ENCODE results near the gene MCC.

DNA sequence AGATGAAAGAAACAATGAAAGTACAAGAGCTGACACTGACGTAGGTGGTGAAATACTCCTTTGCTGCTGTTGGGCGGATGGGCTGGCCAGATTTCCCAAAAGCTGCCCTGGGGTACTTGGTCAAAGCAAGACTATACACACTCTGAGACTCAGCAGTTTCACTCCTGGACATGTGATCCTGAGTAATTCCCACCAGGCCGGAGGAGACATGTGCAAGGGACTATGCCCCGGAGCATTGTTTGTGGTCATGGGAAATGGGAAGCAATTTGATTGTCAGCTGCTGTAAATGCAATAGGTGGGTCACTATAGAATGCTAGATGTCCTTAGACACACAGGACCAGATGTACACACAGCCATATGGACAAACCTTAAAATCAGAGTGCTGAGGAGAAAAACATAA is 395.6 kb downstream of the MCC start:
- TF ChIP-seq, protein P1, sequence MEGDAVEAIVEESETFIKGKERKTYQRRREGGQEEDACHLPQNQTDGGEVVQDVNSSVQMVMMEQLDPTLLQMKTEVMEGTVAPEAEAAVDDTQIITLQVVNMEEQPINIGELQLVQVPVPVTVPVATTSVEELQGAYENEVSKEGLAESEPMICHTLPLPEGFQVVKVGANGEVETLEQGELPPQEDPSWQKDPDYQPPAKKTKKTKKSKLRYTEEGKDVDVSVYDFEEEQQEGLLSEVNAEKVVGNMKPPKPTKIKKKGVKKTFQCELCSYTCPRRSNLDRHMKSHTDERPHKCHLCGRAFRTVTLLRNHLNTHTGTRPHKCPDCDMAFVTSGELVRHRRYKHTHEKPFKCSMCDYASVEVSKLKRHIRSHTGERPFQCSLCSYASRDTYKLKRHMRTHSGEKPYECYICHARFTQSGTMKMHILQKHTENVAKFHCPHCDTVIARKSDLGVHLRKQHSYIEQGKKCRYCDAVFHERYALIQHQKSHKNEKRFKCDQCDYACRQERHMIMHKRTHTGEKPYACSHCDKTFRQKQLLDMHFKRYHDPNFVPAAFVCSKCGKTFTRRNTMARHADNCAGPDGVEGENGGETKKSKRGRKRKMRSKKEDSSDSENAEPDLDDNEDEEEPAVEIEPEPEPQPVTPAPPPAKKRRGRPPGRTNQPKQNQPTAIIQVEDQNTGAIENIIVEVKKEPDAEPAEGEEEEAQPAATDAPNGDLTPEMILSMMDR (IDR thresholded peaks at IDR 0.05), result no peak
- no peak for TF ChIP-seq POLR2A (IDR thresholded peaks at IDR 0.05)
